ENCODE results near the gene APOL5. TPM values are rescaled to one million over a fixed set of nuclear protein-coding genes. Genes with fewer than 3 reads are reported as not detected.

APOL5 gene
- total and polyA plus RNA-seq, 12 donors, result 0.06 TPM; not detected in 11

GRCh38 chr22:35746946-35747703 lies 29.5 kb downstream of the APOL5 start:
- intact Hi-C loops (cut with DNase I), result loop anchor here in 8 of 10 donors (5.0 to 10.0 kb wide), 8 partner anchors 88 to 378 kb away; no protein-coding TSS in a partner anchor
- peaks cover 0 to 75% (median 12%) of the 10 kb centered on the region in 9 donors for H3K36me3 ChIP-seq
- H3K27ac ChIP-seq, result peak overlapping the region in 4 of 10 donors; percentile 1 to 50 (median 33)
- WGBS, 2 donors, result 42 to 45% methylated on average over 4 of the region's 4 CpGs
- H3K4me1 ChIP-seq, result peaks cover 0 to 77% (median 48%) of the 10 kb centered on the region in 9 donors
- no peak for TF ChIP-seq CTCF (IDR thresholded peaks at IDR 0.05)
- DNase-seq, result no peak
- H3K9me3 ChIP-seq, result no peaks in the 10 kb centered on the region
- H3K4me3 ChIP-seq, result no peak overlapping the region
- no peaks in the 10 kb centered on the region for H3K27me3 ChIP-seq
- ATAC-seq, result no peak

GRCh38 chr22:35749808-35750207 lies 32.1 kb downstream of the APOL5 start:
- TF ChIP-seq CTCF (IDR thresholded peaks at IDR 0.05), result no peak
- Histone ChIP-seq H3K27ac (no peak overlapping the region), H3K36me3 (peaks cover 0 to 70% (median 12%) of the 10 kb centered on the region in 9 donors), H3K4me1 (peaks cover 0 to 60% (median 42%) of the 10 kb centered on the region in 9 donors), H3K9me3 (no peaks in the 10 kb centered on the region), H3K27me3 (no peaks in the 10 kb centered on the region), H3K4me3 (no peak overlapping the region)
- DNase-seq (no peak), ATAC-seq (no peak)
- 62 to 76% methylated on average over 10 of the region's 10 CpGs for WGBS, 2 donors
- intact Hi-C loops (cut with DNase I), result loop anchor here in 8 of 10 donors (5.0 to 10.0 kb wide), 9 partner anchors 85 to 375 kb away; no protein-coding TSS in a partner anchor

GRCh38 chr22:35752006-35752862 lies 34.6 kb downstream of the APOL5 start:
- DNase-seq (no peak), ATAC-seq (peak in 4 of 8 donors; percentile 35 to 71 (median 50))
- intact Hi-C loops (cut with DNase I), result loop anchor here in 1 of 10 donors (10.0 kb wide), 1 partner anchor 173 kb away; no protein-coding TSS in a partner anchor
- Histone ChIP-seq H3K36me3 (peaks cover 0 to 72% (median 6%) of the 10 kb centered on the region in 9 donors), H3K4me3 (no peak overlapping the region), H3K9me3 (no peaks in the 10 kb centered on the region), H3K27ac (peak overlapping the region in 1 of 10 donors; percentile 19), H3K4me1 (peaks cover 0 to 37% (median 25%) of the 10 kb centered on the region in 9 donors), H3K27me3 (no peaks in the 10 kb centered on the region)
- TF ChIP-seq CTCF (IDR thresholded peaks at IDR 0.05), result no peak
- 51 to 53% methylated on average over 5 of the region's 5 CpGs for WGBS, 2 donors

GRCh38 chr22:35752863-35753189 lies 35.2 kb downstream of the APOL5 start:
- WGBS, 2 donors, result 68 to 74% methylated on average over 3 of the region's 3 CpGs
- Histone ChIP-seq H3K4me3 (no peak overlapping the region), H3K9me3 (no peaks in the 10 kb centered on the region), H3K27me3 (no peaks in the 10 kb centered on the region), H3K36me3 (peaks cover 0 to 77% (median 6%) of the 10 kb centered on the region in 9 donors), H3K4me1 (peaks cover 0 to 31% (median 21%) of the 10 kb centered on the region in 9 donors), H3K27ac (peak overlapping the region in 1 of 10 donors; percentile 19)
- DNase-seq (no peak), ATAC-seq (peak in 1 of 8 donors; percentile 15)
- intact Hi-C loops (cut with DNase I), result loop anchor here in 1 of 10 donors (10.0 kb wide), 1 partner anchor 172 kb away; no protein-coding TSS in a partner anchor
- no peak for TF ChIP-seq CTCF (IDR thresholded peaks at IDR 0.05)

Measured in heart right ventricle (tissue), 16 donors.